Measurements from ENCODE around the gene OPN1SW.

GRCh38 chr7:128726737-128727072, 48.9 kb downstream of the OPN1SW start:
- TF ChIP-seq, protein P1, sequence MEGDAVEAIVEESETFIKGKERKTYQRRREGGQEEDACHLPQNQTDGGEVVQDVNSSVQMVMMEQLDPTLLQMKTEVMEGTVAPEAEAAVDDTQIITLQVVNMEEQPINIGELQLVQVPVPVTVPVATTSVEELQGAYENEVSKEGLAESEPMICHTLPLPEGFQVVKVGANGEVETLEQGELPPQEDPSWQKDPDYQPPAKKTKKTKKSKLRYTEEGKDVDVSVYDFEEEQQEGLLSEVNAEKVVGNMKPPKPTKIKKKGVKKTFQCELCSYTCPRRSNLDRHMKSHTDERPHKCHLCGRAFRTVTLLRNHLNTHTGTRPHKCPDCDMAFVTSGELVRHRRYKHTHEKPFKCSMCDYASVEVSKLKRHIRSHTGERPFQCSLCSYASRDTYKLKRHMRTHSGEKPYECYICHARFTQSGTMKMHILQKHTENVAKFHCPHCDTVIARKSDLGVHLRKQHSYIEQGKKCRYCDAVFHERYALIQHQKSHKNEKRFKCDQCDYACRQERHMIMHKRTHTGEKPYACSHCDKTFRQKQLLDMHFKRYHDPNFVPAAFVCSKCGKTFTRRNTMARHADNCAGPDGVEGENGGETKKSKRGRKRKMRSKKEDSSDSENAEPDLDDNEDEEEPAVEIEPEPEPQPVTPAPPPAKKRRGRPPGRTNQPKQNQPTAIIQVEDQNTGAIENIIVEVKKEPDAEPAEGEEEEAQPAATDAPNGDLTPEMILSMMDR (IDR thresholded peaks at IDR 0.05; ENCODE audit: low read depth, low read length): no peak
- TF ChIP-seq EZH2phosphoT487 (IDR thresholded peaks at IDR 0.05; ENCODE audit: low read depth): no peak
